NCI-H1417 treated with DMSO at 0.1 percent for 48 hours (cell line): ENCODE results near the gene OSGEP.
"Not testable (repeated sequence)": the region's sequence is repeated elsewhere in the genome, so short reads cannot be mapped to it uniquely, and the experiment has no call there.

ENCODE experiments used
- DNase-seq: peaks from one replicate; lab custom pipeline; 2025; lab: John Stamatoyannopoulos, UW

Gene OSGEP

GRCh38 chr14:20469890-20470602 lies 15.4 kb upstream of the OSGEP start:
- DNase-seq = no peak

DNA sequence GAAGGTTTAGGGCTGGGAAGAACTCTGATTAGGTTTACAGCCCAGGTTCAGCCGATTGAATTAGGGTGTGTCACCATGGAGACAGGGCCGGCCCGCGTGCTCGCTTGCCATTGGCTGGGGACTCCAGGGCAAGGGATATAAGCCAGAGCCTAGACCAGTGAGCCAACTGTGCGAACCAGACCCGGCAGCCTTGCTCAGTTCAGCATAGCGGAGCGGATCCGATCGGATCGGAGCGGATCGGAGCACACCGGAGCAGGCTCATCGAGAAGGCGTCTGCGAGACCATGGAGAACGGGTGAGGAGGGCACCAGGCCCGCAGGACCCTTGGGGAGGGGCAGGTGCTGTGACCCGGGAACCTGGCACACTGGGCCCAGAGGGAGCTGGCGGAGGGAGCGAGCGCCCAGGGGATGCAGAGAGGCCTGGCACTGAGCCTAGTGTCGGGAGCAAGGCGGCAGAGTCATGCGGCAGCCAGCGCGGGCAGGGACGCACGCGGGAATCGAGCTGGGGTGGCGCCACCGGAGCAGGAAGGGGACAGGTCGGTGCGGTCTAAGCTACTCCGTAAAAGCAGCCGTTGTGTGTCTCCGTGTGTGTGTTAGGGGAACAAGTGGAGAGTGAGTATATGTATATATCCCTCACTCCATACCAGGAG lies 14.8 kb upstream of the OSGEP start, which contains the start of gene PNP:
PNP (plus strand) TSS at position 165 of the 648 bp plus-strand sequence; CDS start at position 284, 119 bp downstream.
- DNase-seq = peak; percentile 77

GRCh38 chr14:20468764-20469241 lies 14.2 kb upstream of the OSGEP start:
- DNase-seq = peak; percentile 49

DNA sequence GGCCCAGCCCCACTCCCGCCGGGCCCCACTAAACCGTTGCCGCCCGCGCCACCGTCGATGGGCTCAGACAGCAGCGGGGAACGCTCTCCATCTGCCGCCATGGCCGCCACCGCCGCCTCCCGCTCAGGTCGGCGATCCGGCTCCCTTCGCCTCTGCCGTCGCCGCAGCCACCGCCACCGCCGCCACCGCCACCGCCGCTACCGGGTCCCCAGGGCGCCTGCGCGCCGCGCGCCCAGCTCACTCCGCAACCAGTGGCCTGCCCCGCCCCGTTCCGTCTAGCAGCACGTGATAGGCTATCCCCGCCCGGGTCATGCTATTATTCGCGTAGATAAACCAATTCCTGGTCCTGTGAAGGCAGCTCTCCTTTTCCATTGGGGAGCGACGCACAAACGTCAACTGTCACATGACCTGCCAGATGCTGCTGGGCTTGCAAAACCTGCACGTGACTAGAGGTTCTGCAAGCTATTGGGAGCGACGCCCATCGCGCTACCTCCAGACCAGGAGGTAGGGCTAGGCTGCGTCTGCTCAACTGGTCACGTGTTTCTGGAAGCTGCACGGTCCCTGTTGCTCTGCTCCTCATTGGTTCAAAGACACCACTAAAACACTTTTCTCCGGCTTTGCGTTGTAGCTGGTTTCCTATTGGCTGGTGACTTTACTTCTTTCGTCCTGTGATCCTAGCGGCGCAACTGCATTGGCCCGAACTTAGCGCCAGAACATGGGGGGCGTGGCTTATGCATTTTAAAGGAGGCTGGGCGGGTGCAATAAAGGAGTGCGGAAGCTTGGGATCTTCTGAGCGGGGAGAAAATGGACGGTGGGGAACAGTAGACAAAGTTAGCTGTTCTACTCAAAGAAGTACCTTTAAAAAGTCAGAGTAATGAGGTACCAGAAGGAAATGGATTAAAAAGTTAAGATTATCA lies 6.9 kb upstream of the OSGEP start, which contains the start of gene PIP4P1:
PIP4P1 (minus strand) TSS at position 210 of the 917 bp plus-strand sequence; CDS start at position 101, 109 bp downstream.
- peak; percentile 100 for DNase-seq

- DNase-seq = no peak
These were observed 6.0 kb upstream of the OSGEP start for GRCh38 chr14:20460458-20461224.

DNA sequence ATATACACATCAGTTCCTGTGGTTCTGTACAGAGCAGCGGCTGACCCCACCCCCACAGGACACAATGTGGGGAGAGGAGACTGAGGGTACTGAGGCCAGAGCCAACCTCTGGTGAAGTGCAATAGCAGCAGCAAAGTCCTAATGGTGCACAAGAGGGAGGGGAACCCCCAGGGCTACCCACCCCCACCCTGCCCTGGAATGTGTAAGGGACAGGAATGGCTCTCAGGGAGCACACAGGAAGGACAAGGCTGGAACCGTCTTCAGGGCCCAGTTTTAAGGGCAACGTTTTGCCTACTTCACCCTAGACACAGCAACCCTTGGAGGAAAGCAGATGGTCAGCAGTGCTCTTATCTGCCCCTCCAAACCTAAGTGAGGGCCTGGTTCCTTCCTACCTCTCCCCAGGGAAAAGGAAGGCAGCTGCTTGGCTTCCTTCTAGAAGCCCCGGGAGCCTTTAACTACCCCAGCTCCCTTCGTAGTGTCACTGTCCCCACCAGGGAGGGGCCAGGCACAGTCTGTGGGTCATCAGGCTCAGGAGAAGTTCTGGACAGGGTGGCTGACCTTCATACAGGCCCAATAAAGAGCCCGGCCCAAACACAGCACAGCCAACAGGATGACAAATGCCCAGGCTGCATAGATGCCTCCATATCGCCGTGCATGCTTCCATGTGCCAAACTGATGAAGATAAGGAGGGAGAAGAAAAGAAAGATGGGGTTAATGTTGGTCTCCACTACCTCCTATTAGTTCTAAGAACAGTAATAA lies 3.6 kb upstream of the OSGEP start:
- no peak for DNase-seq

- DNase-seq = no peak
These were observed 2.4 kb upstream of the OSGEP start for GRCh38 chr14:20456971-20457370.

- DNase-seq = no peak
These were observed 1.0 kb upstream of the OSGEP start for GRCh38 chr14:20455355-20456300.

DNA sequence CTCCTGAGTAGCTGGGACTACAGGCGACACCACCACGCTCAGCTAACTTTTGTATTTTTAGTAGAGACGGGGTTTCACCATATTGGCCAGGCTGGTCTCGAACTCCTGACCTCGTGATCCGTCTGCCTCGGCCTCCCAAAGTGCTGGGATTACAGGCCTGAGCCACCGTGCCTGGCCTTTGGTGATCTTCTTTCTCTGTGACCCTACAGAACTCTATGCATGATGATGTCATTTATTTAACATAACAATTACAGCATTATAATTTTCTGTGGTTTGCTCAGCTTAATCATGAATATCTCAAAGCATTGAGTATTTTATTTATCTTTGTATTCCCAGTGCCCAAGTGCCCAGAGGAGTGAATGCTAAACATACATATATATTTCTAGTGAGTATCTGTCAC lies 1.8 kb downstream of the OSGEP start:
- not testable (repeated sequence) for DNase-seq

- DNase-seq = no peak
These were observed 7.7 kb downstream of the OSGEP start for GRCh38 chr14:20446889-20447288.

- DNase-seq = not testable (repeated sequence)
These were observed 11.0 kb downstream of the OSGEP start for GRCh38 chr14:20443650-20444049.

DNA sequence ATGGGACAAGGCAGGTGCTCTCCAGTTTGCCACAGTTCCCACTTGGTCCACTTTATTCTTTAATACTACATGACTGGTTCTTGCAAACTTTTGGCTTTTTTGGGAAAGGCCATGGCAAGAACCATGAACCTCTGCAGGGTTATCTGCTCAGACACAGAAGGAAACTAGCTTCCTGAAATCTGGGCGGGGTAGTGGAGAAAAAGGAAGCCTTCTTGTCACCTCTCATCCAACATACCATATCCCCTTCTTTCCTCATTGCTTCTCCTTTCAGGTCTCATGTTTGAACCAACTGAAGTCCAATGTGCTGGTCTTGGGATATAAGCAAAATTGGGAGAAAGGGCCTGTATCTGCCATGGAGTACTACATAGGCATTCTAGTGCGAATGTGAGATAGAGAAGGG lies 13.2 kb downstream of the OSGEP start:
- DNase-seq = no peak

- no peak for DNase-seq
These were observed 13.7 kb downstream of the OSGEP start for GRCh38 chr14:20440882-20441281.

DNA sequence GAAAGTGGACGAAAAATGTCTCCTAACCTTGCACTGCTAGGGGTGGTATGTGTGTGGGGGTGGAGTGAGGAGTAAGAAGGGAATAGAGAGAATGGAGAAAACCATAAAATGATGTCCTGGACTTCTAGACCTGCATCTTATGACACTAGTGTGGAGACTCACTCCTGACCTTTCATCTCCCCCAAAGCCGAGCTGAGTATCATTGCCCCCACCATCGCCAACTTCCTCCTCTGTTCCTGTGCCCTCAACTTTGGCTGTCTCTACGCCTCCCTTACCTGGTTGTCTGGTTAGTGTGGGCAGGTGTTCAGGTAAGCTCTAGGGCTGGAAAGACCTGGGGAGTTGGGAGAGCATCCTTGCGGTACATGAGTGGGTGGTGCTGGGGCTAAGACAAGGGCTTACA lies 14.1 kb downstream of the OSGEP start:
- no peak for DNase-seq

DNA sequence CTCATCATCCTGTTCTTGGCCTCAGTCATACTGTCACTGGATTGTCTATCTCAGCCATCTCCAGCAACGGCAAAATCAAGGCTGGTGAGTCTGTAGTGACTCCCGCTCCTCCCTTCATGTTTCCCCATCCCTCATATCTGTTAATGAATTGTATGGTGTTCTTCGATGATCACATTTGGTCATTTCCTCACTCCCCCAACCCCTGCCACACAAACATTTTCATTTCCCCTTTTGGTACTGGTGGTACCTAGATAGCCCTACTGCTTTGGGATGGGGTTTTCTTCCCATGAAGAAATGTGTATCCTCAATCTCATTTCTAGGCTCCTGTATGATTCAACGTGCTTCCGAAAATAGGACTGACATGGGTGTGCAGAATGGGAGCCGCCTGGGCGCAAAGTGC lies 15.9 kb downstream of the OSGEP start:
- no peak for DNase-seq

GRCh38 chr14:20436363-20436755 lies 18.3 kb downstream of the OSGEP start:
- DNase-seq = no peak

GRCh38 chr14:20435582-20436362 lies 18.8 kb downstream of the OSGEP start, which contains the start of gene KLHL33:
Gene KLHL33 (minus strand): TSS chr14:20436166. CDS start chr14:20435811, 355 bp downstream.
- no peak for DNase-seq

GRCh38 chr14:20434701-20435581 lies 19.7 kb downstream of the OSGEP start:
- no peak for DNase-seq
